ENCODE results near the gene COX11. TPM values are rescaled to one million over a fixed set of nuclear protein-coding genes. Genes with fewer than 3 reads are reported as not detected.

COX11 gene
- total and polyA plus RNA-seq, 2 of the 8 experiments (the other 6 are each of a cell fraction or from before 2014, with no cell fraction given), result 43.0 to 54.1 TPM

- H2BK15ac ChIP-seq (ENCODE audit: low read length), result no peak overlapping the region
- peaks cover 18 to 60% (median 45%) of the 10 kb centered on the region in 4 experiments for H3K36me3 ChIP-seq (ENCODE audit: control insufficient read depth in 2 of 4, insufficient read depth in 4 of 4, low read length in 3 of 4)
- no peak overlapping the region for H2BK12ac ChIP-seq (ENCODE audit: low read depth, low read length)
- H3K4me1 ChIP-seq (replicated peaks in 1 of 4; ENCODE audit: control insufficient read depth in 3 of 4, insufficient read depth in 4 of 4, low read length in 3 of 4), result no peaks in the 10 kb centered on the region
- DNase-seq (ENCODE audit: low read depth in 1 of 2, low spot score in 2 of 2), result no peak
- H3K18ac ChIP-seq (ENCODE audit: extremely low read depth, low read length), result no peak overlapping the region
- no peak overlapping the region for H3K4me3 ChIP-seq (ENCODE audit: extremely low read depth in 1 of 4, insufficient read depth in 2 of 4, low read depth in 3 of 4, low read length in 4 of 4)
- H3K14ac ChIP-seq (ENCODE audit: insufficient read length), result no peak overlapping the region
- H4K8ac ChIP-seq (ENCODE audit: extremely low read depth, insufficient read depth, low read length), result no peak overlapping the region
- H3K27me3 ChIP-seq (replicated peaks in 1 of 4; ENCODE audit: control insufficient read depth in 3 of 4, extremely low read depth in 1 of 4, insufficient read depth in 3 of 4, low read length in 3 of 4), result peaks cover 0 to 2% (median 0%) of the 10 kb centered on the region in 4 experiments; a peak in 1 of 7 replicates
- H4K5ac ChIP-seq (ENCODE audit: insufficient read length, low read depth, low read length), result no peak overlapping the region
- no peak overlapping the region for H3K9ac ChIP-seq (replicated peaks in 1 of 4; ENCODE audit: extremely low read depth in 1 of 4, low read depth in 3 of 4, low read length in 3 of 4)
- FAIRE-seq, result no peak
- H2BK120ac ChIP-seq (replicated peaks; ENCODE audit: low read depth, low read length), result no peak overlapping the region
- H4K91ac ChIP-seq (replicated peaks; ENCODE audit: insufficient read length, low read length), result no peak overlapping the region
- CTCF ChIA-PET (ENCODE audit: partially characterized antibody), result no interaction called here
- no peak overlapping the region for H3K27ac ChIP-seq (ENCODE audit: low read depth, low read length)
- no peak overlapping the region for H2AFZ ChIP-seq (ENCODE audit: low read length)
- peaks cover 0 to 3% of the 10 kb centered on the region in 2 experiments for H4K20me1 ChIP-seq (replicated peaks in 1 of 2; ENCODE audit: control insufficient read depth in 1 of 2, insufficient read depth in 2 of 2, low read length in 2 of 2)
- H3K56ac ChIP-seq (replicated peaks; ENCODE audit: insufficient read length, low read depth, low read length), result no peak overlapping the region
- WGBS, 2 experiments (ENCODE audit: extremely low coverage in 1 of 2, insufficient coverage in 1 of 2, insufficient read length in 1 of 2, insufficient replicate concordance in 2 of 2, low coverage in 1 of 2, low lambda C conversion rate in 2 of 2, missing lambda C conversion rate in 1 of 2), result 82% methylated on average over 5 of the region's 5 CpGs; no CpG with 5 or more reads in 1 of the 2 experiments
- no peak overlapping the region for H2BK5ac ChIP-seq (ENCODE audit: low read depth, low read length)
- no peak overlapping the region for H3K4me2 ChIP-seq (ENCODE audit: insufficient read depth in 1 of 2, low read depth in 2 of 2, low read length in 2 of 2)
- H2AK5ac ChIP-seq (ENCODE audit: low read depth, low read length), result no peak overlapping the region
- no peak overlapping the region for H3K4ac ChIP-seq (replicated peaks; ENCODE audit: insufficient read length, low read depth, low read length)
- no peaks in the 10 kb centered on the region for H3K23me2 ChIP-seq (ENCODE audit: low read depth, low read length)
- H3K23ac ChIP-seq (ENCODE audit: insufficient read length), result no peak overlapping the region
- no peak overlapping the region for H2BK20ac ChIP-seq (ENCODE audit: low read length)
- POLR2A ChIA-PET (ENCODE audit: partially characterized antibody), result no interaction called here
- H3K9me3 ChIP-seq (ENCODE audit: insufficient read depth in 2 of 2, low read depth in 1 of 2, low read length in 1 of 2), result no peaks in the 10 kb centered on the region
- no peaks in the 10 kb centered on the region for H3K79me2 ChIP-seq (ENCODE audit: control insufficient read depth in 1 of 2, insufficient read depth in 2 of 2, low read length in 2 of 2)
- no peaks in the 10 kb centered on the region for H3K79me1 ChIP-seq (ENCODE audit: low read depth, low read length)
- TF ChIP-seq HDAC2 (IDR thresholded peaks at IDR 0.05; ENCODE audit: borderline replicate concordance in 1 of 2, low read depth in 2 of 2, low read length in 2 of 2) (no peak), NANOG (IDR thresholded peaks at IDR 0.05; ENCODE audit: insufficient read depth, low read depth, low read length, poor library complexity, severe bottlenecking) (no peak), SUZ12 (IDR thresholded peaks at IDR 0.05; ENCODE audit: low read length) (no peak), CEBPB (IDR thresholded peaks at IDR 0.05; ENCODE audit: low read depth, low read length) (no peak), E2F6 (IDR thresholded peaks at IDR 0.05) (no peak)
These were observed 20.1 kb downstream of the COX11 start for GRCh38 chr17:54948380-54948779.

All from H1 (cell line).